NK-92 (cell line): ENCODE data around the gene EHD4.

Experiments used
- DNase-seq: peaks from one replicate; lab custom pipeline; 2025; ENCODE audit not compliant: unreplicated experiment; lab: John Stamatoyannopoulos, UW

EHD4 gene

GRCh38 chr15:41882689-41883483 lies 89.5 kb downstream of the EHD4 start:
- DNase-seq = no peak

DNA sequence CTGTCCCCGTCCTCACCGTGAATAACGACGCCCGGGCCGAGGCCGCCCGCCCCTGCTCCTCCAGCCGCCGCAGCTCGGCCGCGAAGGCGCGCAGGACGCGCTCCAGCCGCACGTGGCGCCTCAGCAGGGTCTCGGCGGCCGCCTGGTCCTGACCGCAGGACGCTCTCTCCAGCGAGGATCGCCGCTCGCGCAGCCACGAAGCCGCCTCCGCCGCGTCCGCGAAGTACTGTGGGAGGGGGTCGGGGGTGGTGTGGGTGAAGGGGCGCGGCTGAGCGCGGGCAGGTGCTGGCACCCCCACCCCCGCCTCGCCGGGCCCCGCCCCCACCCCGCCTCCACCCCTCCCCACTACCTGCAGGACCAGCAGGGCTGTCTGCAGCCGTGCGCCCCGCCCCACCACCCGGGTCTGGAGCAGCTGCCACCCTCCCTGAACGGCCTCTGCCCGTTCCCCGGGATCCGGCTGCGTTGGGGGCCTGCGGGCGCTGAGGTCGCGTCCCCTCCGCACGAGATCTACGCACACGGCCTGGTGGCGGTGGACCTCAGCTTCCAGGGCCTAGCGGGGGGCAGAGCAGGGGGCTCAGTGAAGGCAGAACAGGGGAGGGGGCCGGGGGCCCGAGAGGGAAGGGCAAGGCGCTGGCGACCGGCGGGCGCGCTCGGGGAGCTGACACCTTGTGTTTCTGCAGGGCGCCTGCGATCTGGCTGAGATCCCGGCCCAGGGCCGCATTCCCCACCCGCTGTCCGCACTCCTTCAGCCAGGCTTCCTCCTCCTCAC lies 90.3 kb downstream of the EHD4 start:
- DNase-seq = no peak

- DNase-seq = no peak
These were observed 90.8 kb downstream of the EHD4 start for GRCh38 chr15:41881550-41881919.

- DNase-seq = no peak
These were observed 91.3 kb downstream of the EHD4 start for GRCh38 chr15:41881086-41881485.

DNA sequence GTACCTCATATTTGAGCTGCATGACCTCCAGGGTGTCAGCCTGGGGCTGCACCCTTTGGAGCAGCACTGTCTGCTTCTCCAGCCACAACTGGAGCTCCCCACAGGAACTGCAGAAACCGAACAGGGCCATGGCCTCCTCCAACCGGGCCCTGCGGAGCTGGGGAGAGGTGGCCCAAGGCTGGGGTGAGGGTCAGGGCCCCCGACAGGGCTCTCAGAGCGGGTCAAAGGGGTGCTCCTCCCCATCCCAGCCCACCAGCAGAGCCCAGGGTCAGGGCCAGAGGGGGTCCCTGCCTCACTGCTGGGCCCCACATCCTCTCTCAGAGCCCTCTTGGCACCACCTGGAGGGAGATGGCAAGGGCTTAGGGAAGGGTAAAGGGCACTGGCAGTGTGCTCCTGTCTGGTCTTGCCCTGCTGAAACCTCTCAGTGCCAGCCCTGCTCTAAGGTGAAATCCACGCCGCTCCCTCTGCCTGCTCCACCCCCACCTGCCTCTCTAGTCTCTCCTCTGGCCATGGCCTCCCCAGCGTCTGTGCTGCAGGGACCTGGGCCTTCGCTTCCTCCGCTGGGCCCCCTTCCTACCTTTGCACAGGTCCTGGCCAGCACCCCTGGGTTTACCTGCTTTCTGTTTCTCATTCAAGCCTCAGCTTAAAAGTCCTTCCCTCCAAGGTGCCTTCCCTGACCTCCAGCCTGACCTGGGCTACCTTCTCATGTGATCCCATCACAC lies 92.0 kb downstream of the EHD4 start:
- no peak for DNase-seq

DNA sequence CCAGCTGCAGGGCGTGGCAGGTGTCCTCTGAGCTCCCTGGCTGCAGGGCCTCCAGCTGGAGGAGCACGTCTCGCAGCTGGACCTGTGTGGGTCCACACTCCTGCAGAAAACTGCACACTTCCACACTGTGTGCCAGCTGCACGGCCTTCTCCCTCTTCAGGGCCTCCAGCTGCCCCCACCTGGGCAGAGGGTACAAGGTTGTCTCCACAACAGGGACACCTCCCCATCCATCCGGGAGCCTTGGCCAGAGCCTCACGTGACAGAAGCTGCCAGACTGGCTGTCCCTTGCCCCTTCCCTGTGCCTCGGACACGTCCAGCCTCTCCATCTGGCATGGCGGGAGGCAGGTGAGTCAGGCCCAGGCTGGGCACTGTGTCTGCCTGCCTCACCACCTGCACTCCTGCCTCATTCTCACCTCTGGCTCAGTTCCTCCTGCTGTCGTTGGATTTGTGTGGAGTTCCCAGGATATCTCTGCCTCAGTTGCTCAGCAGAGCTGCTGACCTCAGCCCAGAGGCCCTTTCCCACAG lies 93.0 kb downstream of the EHD4 start:
- DNase-seq = no peak

GRCh38 chr15:41878355-41878699 lies 94.0 kb downstream of the EHD4 start:
- no peak for DNase-seq

GRCh38 chr15:41877631-41878354 lies 94.6 kb downstream of the EHD4 start:
- DNase-seq = no peak

GRCh38 chr15:41876689-41877088 lies 95.7 kb downstream of the EHD4 start:
- no peak for DNase-seq

- DNase-seq = no peak
These were observed 96.3 kb downstream of the EHD4 start for GRCh38 chr15:41876007-41876406.

- no peak for DNase-seq
These were observed 97.6 kb downstream of the EHD4 start for GRCh38 chr15:41874736-41875135.

- no peak for DNase-seq
These were observed 98.6 kb downstream of the EHD4 start for GRCh38 chr15:41873711-41874110.

- no peak for DNase-seq
These were observed 100.1 kb downstream of the EHD4 start for GRCh38 chr15:41872166-41872747.

DNA sequence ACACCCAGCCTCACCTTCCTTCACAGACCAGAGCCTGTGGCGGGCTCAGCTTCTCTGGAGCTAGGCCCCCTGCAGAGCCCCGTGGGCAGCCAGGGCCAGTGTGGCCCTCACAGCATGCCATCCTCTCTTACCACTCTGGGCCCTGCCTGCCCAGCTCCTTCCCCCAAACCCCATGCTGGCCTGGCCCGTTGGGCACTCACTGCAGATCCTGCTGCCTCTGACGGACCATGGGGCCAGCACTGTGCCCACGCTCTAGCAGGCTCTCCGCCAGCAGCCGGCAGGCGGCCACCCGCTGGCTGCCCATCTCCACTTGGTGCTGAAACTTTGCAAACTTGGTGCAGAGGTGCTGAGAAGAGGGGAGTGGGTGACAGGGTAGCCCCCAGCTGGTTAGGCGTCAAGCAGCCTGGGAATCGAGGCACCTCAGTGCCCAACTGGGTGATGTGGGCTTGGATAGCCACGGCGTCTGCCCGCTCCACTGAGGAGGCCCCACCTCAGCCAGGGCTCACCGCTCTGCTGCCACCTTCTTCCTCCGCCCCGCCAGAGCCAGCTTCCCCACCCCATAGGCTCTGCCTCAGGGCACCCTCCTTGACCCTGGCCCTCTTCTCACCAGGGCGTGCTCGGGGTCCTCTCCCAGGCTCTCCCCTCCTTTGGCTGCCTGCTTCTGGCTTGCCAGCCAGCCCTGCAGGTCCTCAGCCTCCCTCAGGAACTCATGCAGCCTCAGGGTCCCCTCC lies 101.0 kb downstream of the EHD4 start:
- DNase-seq = no peak

GRCh38 chr15:41870689-41871081 lies 101.7 kb downstream of the EHD4 start:
- no peak for DNase-seq

DNA sequence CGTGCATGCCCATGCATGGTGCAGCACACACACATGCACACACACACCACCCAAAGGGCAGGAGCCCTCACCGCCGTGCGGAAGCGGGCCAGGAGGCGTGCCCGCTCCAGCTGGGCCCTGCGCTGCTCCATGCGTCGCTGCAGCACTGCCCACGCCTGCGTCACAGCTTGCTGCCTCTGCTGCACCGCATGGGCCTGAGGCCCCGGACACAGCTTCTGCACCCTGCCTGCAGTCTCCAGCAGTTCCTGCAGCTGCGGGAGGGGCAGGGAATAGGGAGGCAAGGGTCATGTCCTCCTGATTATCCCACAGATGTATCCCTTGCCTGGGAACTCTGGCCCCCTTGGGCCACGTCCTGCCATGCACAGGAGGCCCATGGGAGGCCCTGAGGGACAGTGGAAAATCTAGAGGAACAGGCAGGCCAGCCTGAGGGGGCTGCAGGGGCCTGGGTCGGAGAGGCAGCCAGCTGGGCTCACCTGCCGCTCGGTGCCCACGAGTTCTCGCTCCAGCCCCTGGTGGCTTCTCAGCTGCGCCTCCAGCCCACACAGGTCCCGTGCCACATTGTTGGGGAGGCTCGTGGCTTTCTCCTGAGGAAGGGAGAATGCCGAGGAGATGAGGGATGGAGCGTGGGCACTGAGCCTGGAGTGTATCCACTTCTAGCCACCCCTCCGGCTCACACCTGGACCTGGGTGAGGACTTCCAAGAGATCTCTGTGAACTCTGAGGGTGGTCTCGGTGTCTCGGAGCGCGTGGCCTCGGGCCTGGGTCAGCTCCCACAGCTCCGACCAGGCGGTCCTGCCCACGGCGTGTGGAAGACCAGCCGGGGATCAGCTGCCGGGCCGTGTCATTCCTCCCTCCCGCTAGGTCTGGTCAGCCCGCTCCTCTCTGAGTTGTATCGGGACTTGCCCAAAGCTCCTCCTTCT lies 102.3 kb downstream of the EHD4 start:
- DNase-seq = no peak

- no peak for DNase-seq
These were observed 104.0 kb downstream of the EHD4 start for GRCh38 chr15:41868321-41868720.

- no peak for DNase-seq
These were observed 105.3 kb downstream of the EHD4 start for GRCh38 chr15:41866872-41867579.
